ENCODE measurements around the gene RHBDL3. TPM values are rescaled to one million over a fixed set of nuclear protein-coding genes. Genes with fewer than 3 reads are reported as not detected.
"Not testable (repeated sequence)": the region's sequence is repeated elsewhere in the genome, so short reads cannot be mapped to it uniquely, and the experiment has no call there.

The RHBDL3 gene
- total RNA-seq, 1 experiment from 2014 or later: 1.9 TPM

- no peak for DNase-seq (ENCODE audit: low read depth)
Observed at GRCh38 chr17:32289471-32290070, 23.9 kb downstream of the RHBDL3 start.

GRCh38 chr17:32292094-32292493 lies 26.5 kb downstream of the RHBDL3 start:
- DNase-seq (ENCODE audit: low read depth): no peak

GRCh38 chr17:32297424-32297823 lies 31.8 kb downstream of the RHBDL3 start:
- DNase-seq (ENCODE audit: low read depth): no peak

GRCh38 chr17:32297860-32298259 lies 32.2 kb downstream of the RHBDL3 start:
- DNase-seq (ENCODE audit: low read depth): no peak

GRCh38 chr17:32298298-32298697 lies 32.7 kb downstream of the RHBDL3 start:
- no peak for DNase-seq (ENCODE audit: low read depth)

GRCh38 chr17:32298721-32299579 lies 33.3 kb downstream of the RHBDL3 start:
- DNase-seq (ENCODE audit: low read depth): no peak

- DNase-seq (ENCODE audit: low read depth): no peak
Observed at GRCh38 chr17:32299580-32300164, 34.0 kb downstream of the RHBDL3 start.

- no peak for DNase-seq (ENCODE audit: low read depth)
Observed at GRCh38 chr17:32302037-32302436, 36.4 kb downstream of the RHBDL3 start.

GRCh38 chr17:32302860-32303649 lies 37.4 kb downstream of the RHBDL3 start:
- DNase-seq (ENCODE audit: low read depth): no peak

GRCh38 chr17:32303781-32304288 lies 38.2 kb downstream of the RHBDL3 start:
- DNase-seq (ENCODE audit: low read depth): no peak

- DNase-seq (ENCODE audit: low read depth): no peak
Observed at GRCh38 chr17:32305049-32305448, 39.4 kb downstream of the RHBDL3 start.

GRCh38 chr17:32307658-32308057 lies 42.0 kb downstream of the RHBDL3 start:
- no peak for DNase-seq (ENCODE audit: low read depth)

GRCh38 chr17:32311028-32311536 lies 45.5 kb downstream of the RHBDL3 start:
- no peak for DNase-seq (ENCODE audit: low read depth)

- no peak for DNase-seq (ENCODE audit: low read depth)
Observed at GRCh38 chr17:32314636-32315035, 49.0 kb downstream of the RHBDL3 start.

- no peak for DNase-seq (ENCODE audit: low read depth)
Observed at GRCh38 chr17:32315171-32315570, 49.5 kb downstream of the RHBDL3 start.

GRCh38 chr17:32316653-32317052 lies 51.0 kb downstream of the RHBDL3 start:
- not testable (repeated sequence) for DNase-seq (ENCODE audit: low read depth)

- no peak for DNase-seq (ENCODE audit: low read depth)
Observed at GRCh38 chr17:32317353-32317752, 51.7 kb downstream of the RHBDL3 start.

GRCh38 chr17:32318071-32318470 lies 52.4 kb downstream of the RHBDL3 start:
- DNase-seq (ENCODE audit: low read depth): no peak

GRCh38 chr17:32319548-32319905 lies 53.9 kb downstream of the RHBDL3 start:
- DNase-seq (ENCODE audit: low read depth): peak; percentile 78

GRCh38 chr17:32320080-32320479 lies 54.4 kb downstream of the RHBDL3 start:
- DNase-seq (ENCODE audit: low read depth): not testable (repeated sequence)

GRCh38 chr17:32320847-32321246 lies 55.2 kb downstream of the RHBDL3 start:
- no peak for DNase-seq (ENCODE audit: low read depth)

GRCh38 chr17:32323046-32323445 lies 57.4 kb downstream of the RHBDL3 start:
- no peak for DNase-seq (ENCODE audit: low read depth)

All from Daoy (cell line).